Upper lobe of left lung (tissue), 6 donors: Measurements from ENCODE around the gene HS3ST5. TPM values are rescaled to one million over a fixed set of nuclear protein-coding genes. Genes with fewer than 3 reads are reported as not detected.
A peak's percentile ranks its signal among the peaks of the same experiment; 100 is the strongest.

Experiments used
- ATAC-seq, 2 donors: fragments of 200-7000 bp; cut with Tn5 transposase; one replicate each; pipeline ENCODE4 v1.9.1; 2022; ENCODE audit warnings: mild to moderate bottlenecking in 2 of 2, moderate library complexity in 2 of 2; ENCODE audit not compliant: low FRiP score in 2 of 2
- DNase-seq, 2 donors: peaks; one replicate each; pipeline ENCODE4 v3.0.0-alpha.2; 2019 to 2020
- H3K27ac ChIP-seq, 4 donors: fragments of 200-600 bp; sonication (generic); one replicate each; pipeline ENCODE4 v1.5.1; 2016 to 2019
- H3K27me3 ChIP-seq, 4 donors: fragments of 200-600 bp; sonication (generic); one replicate each; pipeline ENCODE4 v1.5.1; 2017 to 2019
- H3K36me3 ChIP-seq, 4 donors: fragments of 200-600 bp; sonication (generic); one replicate each; pipeline ENCODE4 v1.5.1; 2016 to 2019
- H3K4me1 ChIP-seq, 4 donors: fragments of 200-600 bp; sonication (generic); one replicate each; pipeline ENCODE4 v1.5.1; 2018 to 2019
- H3K4me3 ChIP-seq, 4 donors: fragments of 200-600 bp; sonication (generic); one replicate each; pipeline ENCODE4 v1.5.1; 2017 to 2019; ENCODE audit warnings: mild to moderate bottlenecking in 2 of 4, moderate library complexity in 1 of 4
- H3K9me3 ChIP-seq, 4 donors: fragments of 200-600 bp; sonication (generic); one replicate each; pipeline ENCODE4 v1.5.1; 2018 to 2019
- CTCF ChIP-seq, 6 experiments: fragments of 450-650 bp in 4 of 6; fragments of 200-600 bp in 2 of 6; sonication (generic) in 2 of 6; IDR thresholded peaks; one replicate each; pipeline ENCODE4 v1.5.1; 2016 to 2019; ENCODE audit warnings: antibody characterized with exemption in 6 of 6
- EP300 ChIP-seq, 4 donors: sonication (generic); formaldehyde crosslinking; IDR thresholded peaks; one replicate each; pipeline ENCODE4 v1.5.1; 2017; ENCODE audit warnings: antibody characterized with exemption in 4 of 4, control low read depth in 2 of 4
- POLR2A ChIP-seq, 4 donors: fragments of 450-650 bp; IDR thresholded peaks; one replicate each; pipeline ENCODE4 v1.5.1; 2016 to 2017; ENCODE audit warnings: antibody characterized with exemption in 4 of 4, mild to moderate bottlenecking in 2 of 4
- POLR2AphosphoS5 ChIP-seq, 2 donors: sonication (generic); formaldehyde crosslinking; IDR thresholded peaks; one replicate each; pipeline ENCODE4 v1.5.1; 2017; ENCODE audit warnings: antibody characterized with exemption in 2 of 2
- WGBS, 2 donors: methylation state at CpG; one replicate each; pipeline ENCODE4 v1.1.5; 2017 to 2018; 5-methylcytosine and 5-hydroxymethylcytosine counted together
- total RNA-seq, 6 donors: library from RNA; depleted of rRNA in 4 of 6; stranded (reverse); fragments of >200 nt in 4 of 6; gene quantifications; one replicate each; pipeline versions ENCODE4 v1.1.0 to v1.2.1, GENCODE V29; 2016 to 2021
- donor health status: DM: no; HTN: no; CAD: no; lungs with moderate emphysema.
- donor health status: DM: no; HTN: yes; CAD: no; lungs with severe emphysema.

HS3ST5 gene
- total RNA-seq = under 1 TPM in 5 of 6 donors, not detected in 1; 0.17 to 0.52 (median 0.30) TPM

GRCh38 chr6:114342826-114343781, at the start of gene HS3ST5:
Gene HS3ST5, minus strand, starts transcription at chr6:114343023. Its CDS starts 280,178 bp downstream, at chr6:114062845.
- H3K27ac ChIP-seq = no peak within 1 kb of the TSS

DNA sequence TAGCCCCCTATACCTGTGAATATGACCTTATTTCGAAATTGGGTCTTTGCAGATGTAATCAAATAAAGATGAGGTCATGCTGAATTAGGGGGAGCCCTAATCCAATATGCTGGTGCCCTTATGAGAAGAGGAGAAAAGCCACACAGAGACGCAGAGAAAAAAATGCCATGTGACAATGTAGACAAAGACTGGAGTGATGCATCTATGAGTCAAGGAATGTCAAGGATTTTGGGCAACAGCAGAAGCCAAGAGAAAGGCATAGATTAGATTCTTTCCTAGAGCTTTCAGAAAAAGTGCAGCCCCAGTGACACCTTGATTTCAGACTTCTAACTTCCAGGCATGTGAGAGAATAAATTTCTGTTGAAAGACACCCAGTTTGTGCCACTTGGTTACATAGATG, 47.4 kb upstream of the HS3ST5 start:
- H3K27me3 ChIP-seq = no peaks in the 10 kb centered on the region
- no peak for ATAC-seq
- DNase-seq = no peak
- no peak overlapping the region for H3K4me3 ChIP-seq
- no peak for TF ChIP-seq POLR2A (IDR thresholded peaks at IDR 0.05)
- no peak for TF ChIP-seq CTCF (IDR thresholded peaks at IDR 0.05)
- TF ChIP-seq EP300 (IDR thresholded peaks at IDR 0.05) = no peak
- TF ChIP-seq POLR2AphosphoS5 (IDR thresholded peaks at IDR 0.05) = no peak
- no peaks in the 10 kb centered on the region for H3K9me3 ChIP-seq
- no peak overlapping the region for H3K27ac ChIP-seq
- 78 to 83% methylated on average over 2 of the region's 2 CpGs for WGBS, 2 donors
- no peaks in the 10 kb centered on the region for H3K4me1 ChIP-seq
- no peaks in the 10 kb centered on the region for H3K36me3 ChIP-seq

More at GRCh38 chr6:114342826-114343781, at the start of gene HS3ST5:
- 1 to 3% methylated on average over 31 to 56 of the region's 73 CpGs for WGBS, 2 donors
- Histone ChIP-seq H3K4me3 (peak within 1 kb of the TSS; percentile 14 to 52 (median 49)), H3K36me3 (no peaks in the 10 kb centered on the region), H3K27me3 (peaks cover 0 to 16% (median 7%) of the 10 kb centered on the region in 4 donors), H3K9me3 (no peaks in the 10 kb centered on the region), H3K4me1 (peaks cover 7 to 26% (median 12%) of the 10 kb centered on the region in 4 donors)
- ATAC-seq = peak; percentile 64 to 73
- DNase-seq = peak in 1 of 2 donors; percentile 86
- TF ChIP-seq POLR2A (IDR thresholded peaks at IDR 0.05) (no peak), CTCF (IDR thresholded peaks at IDR 0.05) (peak in 2 of 6 experiments; percentile 7 to 29), EP300 (IDR thresholded peaks at IDR 0.05) (no peak), POLR2AphosphoS5 (IDR thresholded peaks at IDR 0.05) (no peak)

DNA sequence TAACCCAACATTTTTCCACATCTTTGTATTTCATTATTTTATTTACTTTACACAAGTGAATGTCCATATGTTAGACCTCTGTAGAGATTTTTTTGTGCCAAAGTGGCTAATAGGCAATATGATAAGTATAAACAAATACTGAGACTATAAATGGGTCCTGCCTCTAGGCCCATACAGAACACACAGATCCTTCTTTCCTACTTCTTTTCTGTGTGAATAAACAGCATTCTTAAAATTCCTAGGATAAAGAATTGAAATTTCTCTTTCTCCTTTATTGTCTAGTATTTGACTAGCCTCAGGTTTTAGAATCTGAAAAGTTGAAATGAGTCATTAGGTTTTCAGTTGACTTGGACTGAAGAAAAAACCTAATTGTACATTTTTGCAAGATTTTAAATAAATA, 46.3 kb upstream of the HS3ST5 start:
- H3K27ac ChIP-seq = no peak overlapping the region
- H3K27me3 ChIP-seq = no peaks in the 10 kb centered on the region
- no peaks in the 10 kb centered on the region for H3K9me3 ChIP-seq
- H3K4me3 ChIP-seq = no peak overlapping the region
- ATAC-seq (no peak), DNase-seq (no peak)
- no peak for TF ChIP-seq CTCF (IDR thresholded peaks at IDR 0.05)
- TF ChIP-seq POLR2A (IDR thresholded peaks at IDR 0.05) = no peak
- TF ChIP-seq EP300 (IDR thresholded peaks at IDR 0.05) = no peak
- TF ChIP-seq POLR2AphosphoS5 (IDR thresholded peaks at IDR 0.05) = no peak
- no peaks in the 10 kb centered on the region for H3K4me1 ChIP-seq
- H3K36me3 ChIP-seq = no peaks in the 10 kb centered on the region

- no peak for DNase-seq
- no peak for ATAC-seq
- TF ChIP-seq POLR2A (IDR thresholded peaks at IDR 0.05) (no peak), POLR2AphosphoS5 (IDR thresholded peaks at IDR 0.05) (no peak), EP300 (IDR thresholded peaks at IDR 0.05) (no peak)
- H3K36me3 ChIP-seq = no peaks in the 10 kb centered on the region
- H3K4me1 ChIP-seq = no peaks in the 10 kb centered on the region
- 90% methylated on average over 1 of the region's 1 CpG for WGBS, 2 donors
- H3K27me3 ChIP-seq = no peaks in the 10 kb centered on the region
- H3K4me3 ChIP-seq = no peak overlapping the region
- H3K27ac ChIP-seq = no peak overlapping the region
- H3K9me3 ChIP-seq = no peaks in the 10 kb centered on the region
Measured at GRCh38 chr6:114382406-114382805, 39.6 kb upstream of the HS3ST5 start.

- no peak for DNase-seq
- WGBS, 2 donors = 91 to 92% methylated on average over 3 of the region's 3 CpGs
- Histone ChIP-seq H3K36me3 (no peaks in the 10 kb centered on the region), H3K4me3 (no peak overlapping the region), H3K4me1 (no peaks in the 10 kb centered on the region), H3K27ac (no peak overlapping the region), H3K9me3 (no peaks in the 10 kb centered on the region), H3K27me3 (no peaks in the 10 kb centered on the region)
- no peak for ATAC-seq
- TF ChIP-seq CTCF (IDR thresholded peaks at IDR 0.05) (no peak), POLR2A (IDR thresholded peaks at IDR 0.05) (no peak), EP300 (IDR thresholded peaks at IDR 0.05) (no peak), POLR2AphosphoS5 (IDR thresholded peaks at IDR 0.05) (no peak)
Measured at GRCh38 chr6:114377881-114378280, 35.1 kb upstream of the HS3ST5 start.
